Left ventricle myocardium superior (tissue), 1 donor: ENCODE data around the gene ABLIM2. TPM values are rescaled to one million over a fixed set of nuclear protein-coding genes. Genes with fewer than 3 reads are reported as not detected.

Experiments used
- ATAC-seq: fragments of 200-7000 bp; cut with Tn5 transposase; one replicate; pipeline ENCODE4 v1.9.1; 2020; ENCODE audit warnings: mild to moderate bottlenecking, moderate library complexity
- DNase-seq: peaks from one replicate; pipeline ENCODE4 v3.0.0-alpha.2; 2020
- intact Hi-C: fragments of 100-400 bp; cut with micrococcal nuclease; formaldehyde crosslinking; loops from one replicate; pipeline ENCODE4 v1.11.0; 2022
- long read RNA-seq: library from polyadenylated mRNA; unstranded; transcript quantifications from one replicate; pipeline ENCODE4 v2.0.0, GENCODE V29; 2021
- total RNA-seq: library from RNA; stranded (reverse); fragmentation: NEBNext Ultra II Directional; extraction: Animal tissue kit (Norgen Biotek cat#: 25700); gene quantifications from one replicate; pipeline ENCODE4 v1.2.1, GENCODE V29; 2021
- donor health status: DM: no; HTN: yes; CAD: no; lungs with severe emphysema.

ABLIM2 gene
- total RNA-seq = 28.3 TPM
- long read RNA-seq, partial matches to known transcripts = 1 of 10 reads
- long read RNA-seq, other reads (novel, unspliced or antisense) = 8 of 10 reads

DNA sequence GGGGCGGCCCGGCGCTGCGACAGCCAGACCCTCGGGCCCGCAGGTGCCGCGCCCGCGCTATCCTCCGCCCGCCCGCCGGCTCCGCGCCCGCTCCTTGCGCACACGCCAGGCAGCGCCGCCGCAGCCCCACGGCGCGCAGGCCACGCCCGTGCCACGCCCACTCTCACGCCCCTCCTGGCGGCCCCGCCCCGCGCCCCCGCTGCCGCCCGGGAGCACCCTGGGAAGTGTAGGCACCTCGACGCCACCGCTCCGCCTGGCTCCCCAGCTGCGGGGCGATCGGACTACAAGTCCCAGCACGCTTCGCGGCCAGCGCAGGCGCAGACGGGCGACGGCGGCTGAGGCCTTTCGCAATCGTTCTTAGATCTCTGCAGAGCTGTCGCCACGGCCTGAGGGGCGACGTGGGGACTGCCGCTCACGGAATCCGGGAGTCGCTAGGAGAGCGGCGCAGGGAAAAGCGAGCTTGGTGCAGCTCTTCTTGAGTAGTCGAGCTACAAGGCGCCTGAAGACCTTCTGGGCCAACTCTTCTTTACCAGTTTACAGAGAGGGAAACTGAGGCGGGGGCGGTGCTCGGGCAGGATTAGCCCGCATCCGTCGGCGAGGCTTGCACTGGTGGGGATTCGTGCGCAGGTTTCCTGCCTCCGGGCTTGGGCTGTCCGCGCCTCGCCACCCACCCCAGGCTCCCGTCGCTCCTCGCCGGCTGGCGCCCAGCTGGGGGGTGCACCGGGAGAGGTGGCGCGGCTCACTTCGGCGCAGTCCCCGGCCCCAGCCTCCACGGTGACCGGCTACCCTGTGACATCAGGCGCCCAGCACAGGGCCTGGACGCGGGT is at the start of gene ABLIM2:
Gene ABLIM2 (minus strand): TSS at position 104 of the 827 bp plus-strand sequence. CDS start 124 bp downstream, outside the sequence.
- ATAC-seq = peak; percentile 96
- intact Hi-C loops = no loop called here
- peak; percentile 99 for DNase-seq

- no peak for ATAC-seq
- intact Hi-C loops = no loop called here
- no peak for DNase-seq
These were observed 48.7 kb upstream of the ABLIM2 start for GRCh38 chr4:8207314-8207713.

GRCh38 chr4:8205749-8206611 is 47.4 kb upstream of the ABLIM2 start:
- intact Hi-C loops = no loop called here
- DNase-seq = no peak
- ATAC-seq = no peak

GRCh38 chr4:8205241-8205707 is 46.7 kb upstream of the ABLIM2 start:
- no peak for ATAC-seq
- intact Hi-C loops = no loop called here
- no peak for DNase-seq

- intact Hi-C loops = no loop called here
- no peak for ATAC-seq
- DNase-seq = no peak
These were observed 46.1 kb upstream of the ABLIM2 start for GRCh38 chr4:8204576-8205227.

DNA sequence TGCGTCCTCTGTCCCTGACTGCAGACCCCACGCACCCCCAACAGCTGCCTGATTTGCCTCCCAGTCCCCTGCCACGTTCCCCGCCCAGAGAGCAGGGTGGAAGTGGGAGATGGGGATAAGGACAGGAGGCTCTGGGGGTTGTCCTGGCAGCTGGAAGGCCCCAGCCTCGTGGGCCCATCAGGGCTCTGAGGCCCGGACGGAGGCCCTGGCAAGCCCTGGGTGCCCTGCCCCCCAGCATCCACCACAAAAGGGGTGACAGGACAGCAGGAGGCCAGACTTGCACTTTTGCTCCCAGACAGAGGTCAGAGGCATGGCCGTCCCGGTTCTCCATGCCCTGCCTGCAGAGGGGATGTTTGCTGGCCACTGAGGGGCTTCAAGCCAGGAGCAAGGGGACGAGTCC is 45.2 kb upstream of the ABLIM2 start:
- ATAC-seq (no peak), DNase-seq (no peak)
- intact Hi-C loops = no loop called here

DNA sequence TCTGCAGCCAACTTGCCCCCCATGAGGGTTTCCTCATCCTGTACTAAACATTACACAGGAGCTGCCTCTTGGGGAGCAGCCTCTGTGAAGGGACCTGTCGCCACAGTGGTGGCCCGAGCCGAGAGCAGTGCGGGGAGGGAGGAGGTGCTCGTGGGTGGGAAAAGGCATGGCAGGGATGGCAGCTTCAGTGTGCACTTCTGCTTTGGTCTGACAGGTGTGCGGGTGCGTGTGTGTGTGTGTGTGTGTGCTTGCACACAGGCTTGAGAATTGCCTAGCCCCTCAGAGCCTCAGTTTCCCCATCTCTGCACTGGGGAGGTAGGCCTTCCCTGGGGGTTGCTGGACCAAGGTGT is 44.4 kb upstream of the ABLIM2 start:
- ATAC-seq = no peak
- DNase-seq = no peak
- intact Hi-C loops = no loop called here

GRCh38 chr4:8202108-8203051 is 43.8 kb upstream of the ABLIM2 start:
- DNase-seq (no peak), ATAC-seq (no peak)
- intact Hi-C loops = no loop called here

GRCh38 chr4:8201321-8201781 is 42.7 kb upstream of the ABLIM2 start:
- DNase-seq = no peak
- peak; percentile 6 for ATAC-seq

GRCh38 chr4:8200302-8200975 is 41.8 kb upstream of the ABLIM2 start:
- ATAC-seq (peak; percentile 64), DNase-seq (peak; percentile 85)
- intact Hi-C loops = no loop called here

More at GRCh38 chr4:8201321-8201781, 42.7 kb upstream of the ABLIM2 start:
- intact Hi-C loops = no loop called here

GRCh38 chr4:8199594-8200301 is 41.1 kb upstream of the ABLIM2 start:
- intact Hi-C loops = no loop called here
- ATAC-seq (peak; percentile 14), DNase-seq (peak; percentile 51)

DNA sequence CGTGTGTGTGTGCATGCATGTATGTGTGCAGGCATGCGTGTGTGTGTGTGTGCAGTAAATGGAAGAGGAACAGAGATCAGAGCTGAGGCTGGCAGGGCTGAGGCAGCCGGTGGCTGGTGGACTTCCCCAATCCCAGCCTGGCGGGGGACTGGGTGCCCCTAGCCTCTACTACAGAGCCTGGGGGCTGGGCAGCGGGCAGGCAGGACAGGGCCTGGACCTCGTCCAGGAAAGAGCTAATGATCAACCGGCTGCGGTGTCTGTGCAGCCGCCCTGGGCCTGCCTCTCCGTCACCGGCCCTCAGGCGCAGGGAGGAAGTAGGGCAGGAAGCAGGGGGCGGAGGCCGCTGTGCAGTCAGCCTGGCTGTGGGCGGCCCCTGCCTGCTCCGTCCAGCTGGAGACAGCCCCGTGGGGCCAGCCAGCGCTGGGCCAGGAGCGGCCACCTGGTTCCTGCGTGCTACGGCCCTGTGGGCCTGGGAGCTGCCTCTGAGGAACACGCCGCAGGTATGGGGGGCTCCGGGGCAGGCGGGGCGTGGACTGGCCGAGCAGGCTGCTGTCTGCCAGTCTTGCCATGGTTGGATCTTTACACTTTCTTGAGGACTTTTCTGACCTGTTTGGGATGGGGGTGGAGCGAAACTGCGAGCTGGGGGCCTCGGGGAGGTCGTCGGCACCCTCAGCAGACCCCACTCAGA is 40.4 kb upstream of the ABLIM2 start, which contains the start of gene SH3TC1:
Gene SH3TC1 (plus strand): TSS at position 385 of the 688 bp plus-strand sequence. CDS start 5,905 bp downstream, outside the sequence.
- peak; percentile 92 for DNase-seq
- peak; percentile 92 for ATAC-seq
- intact Hi-C loops = no loop called here

DNA sequence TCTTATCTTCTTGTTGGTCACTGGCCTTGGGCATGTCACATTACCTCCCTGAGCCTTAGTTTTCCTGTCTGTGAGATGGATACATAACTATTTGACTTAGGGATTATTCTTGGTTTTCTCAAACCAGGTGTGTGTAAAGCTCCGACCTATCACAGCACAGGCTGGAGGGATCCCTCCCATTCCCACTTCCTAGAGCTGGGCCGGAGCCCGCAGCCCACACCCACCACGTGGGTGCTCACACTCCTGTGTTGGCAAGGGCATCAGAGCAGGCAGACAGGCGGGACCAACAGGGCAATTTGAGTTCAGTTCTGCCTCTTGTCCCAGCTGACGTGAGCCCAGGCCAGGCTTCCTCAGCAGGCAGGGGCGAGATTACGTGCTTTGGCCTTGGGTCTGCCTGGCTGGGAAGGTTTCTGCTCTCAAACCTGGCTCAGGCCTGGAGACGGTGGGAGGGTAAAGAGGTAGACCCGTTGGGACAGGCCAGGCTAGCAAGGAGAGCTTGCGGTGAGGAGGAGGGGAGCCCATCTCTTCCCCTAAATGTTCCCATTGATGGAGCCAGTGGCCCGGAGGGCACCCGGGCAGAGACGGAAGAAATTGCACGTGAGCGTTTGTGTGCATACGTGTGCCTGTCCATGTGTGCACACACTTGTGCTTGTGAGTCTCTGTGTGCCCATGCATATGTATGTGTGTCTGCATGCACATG is 39.7 kb upstream of the ABLIM2 start:
- intact Hi-C loops = no loop called here
- DNase-seq (no peak), ATAC-seq (no peak)

GRCh38 chr4:8197521-8197920 is 38.9 kb upstream of the ABLIM2 start:
- no peak for ATAC-seq
- no peak for DNase-seq
- intact Hi-C loops = no loop called here

GRCh38 chr4:8195841-8196458 is 37.3 kb upstream of the ABLIM2 start:
- ATAC-seq = no peak
- intact Hi-C loops = no loop called here
- no peak for DNase-seq
